CD4-positive, alpha-beta T cell treated with Interleukin-17A for 1 hour (primary cell): ENCODE data around the gene OXGR1.
"Not testable (repeated sequence)": the region's sequence is repeated elsewhere in the genome, so short reads cannot be mapped to it uniquely, and the experiment has no call there.

Source experiments
- DNase-seq: peaks from one replicate; pipeline ENCODE4 v3.0.0-alpha.2; 2020

The OXGR1 gene

GRCh38 chr13:97004886-97005285 lies 10.6 kb upstream of the OXGR1 start:
- DNase-seq = no peak

DNA sequence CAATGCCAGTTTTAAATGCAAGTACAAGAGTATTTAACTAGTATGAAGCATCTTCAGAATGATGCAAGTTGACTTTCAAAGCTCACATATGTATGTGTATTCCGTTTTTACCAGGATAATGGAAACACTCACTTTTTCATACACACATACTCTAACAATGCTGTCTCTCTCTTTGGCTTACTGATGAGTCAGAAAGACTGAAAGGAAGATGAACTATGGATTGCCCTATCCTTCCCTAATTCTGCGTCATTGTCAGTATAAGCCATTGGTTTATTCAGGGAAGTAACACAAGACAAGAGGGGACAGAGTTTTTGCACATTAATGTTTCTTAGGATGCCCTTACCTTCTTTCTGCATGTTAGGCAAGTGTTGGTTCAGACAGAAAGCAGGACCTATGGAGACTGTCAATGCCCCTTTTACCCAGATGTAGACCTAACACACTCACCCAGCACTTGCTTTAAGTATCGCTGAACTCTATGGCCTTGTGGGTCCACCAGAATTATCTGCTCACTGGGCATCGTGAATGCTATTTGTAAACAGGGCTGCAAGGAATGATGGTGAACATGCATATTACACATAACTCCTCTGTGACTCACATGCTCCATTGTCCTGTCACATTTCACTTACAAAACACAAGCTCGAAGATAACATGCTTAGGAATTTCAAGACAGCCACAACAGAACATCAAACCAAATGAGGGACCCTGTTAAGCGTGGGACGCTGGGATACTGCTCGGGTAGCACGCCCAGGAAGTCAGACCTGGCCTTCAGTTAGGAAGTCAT lies 10.0 kb upstream of the OXGR1 start:
- no peak for DNase-seq

DNA sequence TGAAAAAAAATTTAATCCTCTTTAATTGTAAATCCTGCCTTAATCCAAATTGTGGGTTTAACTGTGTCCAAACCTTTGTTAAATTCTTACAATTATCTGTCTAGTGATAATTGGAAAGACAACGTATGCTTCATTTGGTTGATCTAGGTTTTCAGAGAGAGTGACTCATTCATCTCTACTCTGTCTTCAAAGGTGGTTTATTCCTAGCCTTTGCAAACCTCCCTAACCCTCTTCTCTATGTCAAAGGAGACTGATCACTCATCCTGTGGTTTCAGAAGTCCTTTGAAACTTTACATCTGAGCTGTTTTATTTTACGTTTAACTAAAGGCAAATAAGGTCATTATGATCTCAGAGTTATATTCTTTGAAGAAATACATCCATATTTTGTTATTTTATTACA lies 8.8 kb upstream of the OXGR1 start:
- no peak for DNase-seq

DNA sequence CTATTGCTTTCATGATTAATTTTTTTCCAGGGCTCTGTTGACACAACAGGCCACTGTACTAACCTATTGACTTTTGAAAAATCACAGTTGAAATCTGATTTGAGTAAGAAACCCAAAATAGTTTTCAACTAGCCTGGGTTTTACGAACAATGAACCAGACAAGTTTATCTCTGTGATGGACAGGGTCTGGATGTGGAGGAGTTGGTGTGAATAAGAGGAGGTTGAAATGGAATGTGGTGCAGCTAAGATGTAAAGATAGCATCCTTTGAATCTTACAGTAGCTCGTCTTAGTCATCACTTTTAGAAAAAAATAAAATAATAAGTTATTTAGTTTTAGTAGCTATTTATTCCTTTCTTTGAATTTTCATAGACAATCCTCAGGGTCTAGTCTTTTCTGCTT lies 8.3 kb upstream of the OXGR1 start:
- DNase-seq = no peak

DNA sequence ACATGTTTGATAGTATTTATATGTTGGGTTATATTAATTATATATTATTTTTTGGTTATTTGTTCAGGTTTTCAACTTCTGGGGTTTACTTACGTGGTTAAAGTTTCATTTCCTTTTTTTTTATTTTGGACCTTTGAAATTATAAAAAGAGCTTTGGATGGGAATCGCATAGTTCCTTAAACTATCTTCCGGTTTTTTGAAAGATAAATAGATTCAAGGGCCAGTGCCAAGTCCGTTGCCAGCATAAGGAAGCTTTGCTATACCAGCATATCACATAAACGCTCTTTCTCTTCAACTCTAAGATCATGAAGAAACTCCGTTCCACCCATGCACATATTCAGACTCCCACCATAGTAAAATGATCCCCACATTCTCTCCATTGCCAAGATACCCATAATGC lies 7.4 kb upstream of the OXGR1 start:
- no peak for DNase-seq

DNA sequence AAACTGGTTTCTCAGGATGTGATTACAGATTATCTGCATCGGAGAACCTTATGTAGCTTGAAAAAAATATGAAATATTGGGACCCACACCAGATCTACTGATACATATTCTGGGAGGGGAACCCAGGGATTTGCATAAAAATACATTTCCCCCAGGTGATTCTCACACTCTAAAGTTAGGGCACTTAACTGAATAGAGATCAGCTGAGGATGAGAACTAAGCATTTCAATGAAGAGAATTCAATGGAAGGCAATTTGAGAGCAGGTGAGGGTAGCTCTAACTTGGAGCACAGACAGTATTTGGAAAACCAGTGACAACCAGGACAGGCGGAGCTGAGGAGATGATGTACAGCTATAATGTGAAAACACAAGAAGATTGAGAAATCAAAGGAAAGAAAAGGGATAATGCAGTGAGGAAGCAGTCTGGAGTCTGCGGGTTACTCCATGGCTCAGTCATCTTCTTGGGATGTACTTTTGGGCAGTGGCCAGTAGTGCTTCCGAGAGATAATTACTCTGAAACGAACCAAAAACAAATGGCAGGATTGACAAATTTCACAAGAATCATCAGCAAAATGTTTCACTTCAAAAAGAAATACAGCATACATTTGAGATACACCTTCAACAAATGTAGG lies 6.1 kb upstream of the OXGR1 start:
- no peak for DNase-seq

DNA sequence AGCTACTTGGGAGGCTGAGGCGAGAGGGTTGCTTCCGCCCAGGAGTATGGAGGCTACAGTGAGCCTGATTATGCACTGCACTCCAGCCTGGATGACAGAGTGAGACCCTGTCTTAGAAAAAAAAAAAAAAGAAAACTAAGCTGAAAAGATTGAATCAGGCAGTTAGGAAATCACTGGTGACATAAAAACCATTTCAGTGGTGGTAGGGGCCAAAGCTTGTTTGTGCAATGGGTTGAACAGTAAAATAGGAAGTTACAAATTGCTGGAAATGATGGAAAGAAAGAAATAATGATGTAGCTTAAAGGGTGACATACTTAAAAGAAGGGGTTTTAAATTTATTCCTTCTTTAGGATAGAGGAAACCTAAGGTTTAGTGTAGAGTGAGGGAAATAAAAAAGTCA lies 4.8 kb upstream of the OXGR1 start:
- DNase-seq = no peak

GRCh38 chr13:96998051-96998450 lies 3.8 kb upstream of the OXGR1 start:
- no peak for DNase-seq

GRCh38 chr13:96996886-96997285 lies 2.6 kb upstream of the OXGR1 start:
- DNase-seq = no peak

GRCh38 chr13:96996107-96996506 lies 1.8 kb upstream of the OXGR1 start:
- DNase-seq = no peak

- DNase-seq = no peak
Measured at GRCh38 chr13:96994858-96995243, 575 bp upstream of the OXGR1 start.

DNA sequence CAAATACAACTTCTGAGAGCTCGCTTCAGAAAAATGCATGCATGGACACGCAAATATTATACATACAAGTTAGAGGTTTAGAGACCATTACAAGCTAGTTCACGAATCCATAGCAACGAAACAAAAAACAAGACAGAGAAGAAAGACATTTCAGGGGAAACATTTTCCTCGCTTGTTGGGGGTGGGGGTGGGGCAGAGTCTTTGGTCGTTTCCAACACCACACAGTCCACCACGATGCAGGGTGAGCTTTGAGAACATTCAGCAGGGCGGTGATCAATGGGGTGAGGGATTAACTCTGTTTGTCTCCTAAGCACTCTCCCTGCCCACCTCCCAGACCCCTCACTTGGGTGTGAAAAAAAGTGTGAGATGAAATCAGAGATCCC lies 651 bp downstream of the OXGR1 start:
- DNase-seq = no peak

- no peak for DNase-seq
Measured at GRCh38 chr13:96992633-96993032, 1.6 kb downstream of the OXGR1 start.

DNA sequence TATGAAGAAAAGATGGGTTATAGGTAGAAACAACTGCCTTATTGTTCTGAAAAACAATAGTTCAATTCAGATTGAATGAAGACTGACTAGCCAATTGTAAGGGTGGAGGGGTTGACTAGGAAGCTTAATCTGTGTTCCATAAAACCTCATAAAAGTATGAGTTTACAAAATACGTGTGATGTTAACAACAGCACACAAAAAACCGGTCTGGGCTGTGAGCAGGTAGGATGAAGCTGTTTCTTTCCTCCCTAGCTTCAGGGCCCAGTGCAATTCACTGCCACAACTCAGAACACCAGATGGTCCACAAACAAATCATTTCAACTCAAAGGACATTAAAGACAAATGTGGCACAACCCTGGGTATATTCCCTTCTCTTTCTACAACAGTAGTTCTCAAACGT lies 3.2 kb downstream of the OXGR1 start:
- DNase-seq = no peak

GRCh38 chr13:96988441-96988840 lies 5.8 kb downstream of the OXGR1 start:
- DNase-seq = no peak

DNA sequence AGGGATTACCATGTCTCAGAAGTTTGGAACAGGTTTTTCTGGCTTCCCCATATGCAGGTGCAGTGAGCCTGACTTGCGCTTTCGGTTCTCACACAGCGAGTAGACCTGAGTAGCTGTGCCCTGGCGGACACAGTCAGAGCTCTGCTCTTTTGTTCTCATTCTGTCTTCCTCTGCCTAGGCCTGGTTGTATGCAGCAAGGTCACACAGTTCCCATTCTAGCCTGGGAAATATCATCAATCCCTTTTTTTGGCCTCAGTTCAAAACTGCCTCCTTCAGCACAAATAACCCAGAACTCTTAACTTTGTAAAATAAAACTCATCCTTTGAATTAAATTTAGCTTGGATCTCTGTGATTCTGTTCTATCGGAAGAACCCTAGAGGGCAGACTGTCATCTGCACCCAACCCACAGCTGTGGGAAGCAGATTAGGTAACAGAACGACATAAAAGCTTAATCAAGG lies 10.2 kb downstream of the OXGR1 start:
- no peak for DNase-seq

DNA sequence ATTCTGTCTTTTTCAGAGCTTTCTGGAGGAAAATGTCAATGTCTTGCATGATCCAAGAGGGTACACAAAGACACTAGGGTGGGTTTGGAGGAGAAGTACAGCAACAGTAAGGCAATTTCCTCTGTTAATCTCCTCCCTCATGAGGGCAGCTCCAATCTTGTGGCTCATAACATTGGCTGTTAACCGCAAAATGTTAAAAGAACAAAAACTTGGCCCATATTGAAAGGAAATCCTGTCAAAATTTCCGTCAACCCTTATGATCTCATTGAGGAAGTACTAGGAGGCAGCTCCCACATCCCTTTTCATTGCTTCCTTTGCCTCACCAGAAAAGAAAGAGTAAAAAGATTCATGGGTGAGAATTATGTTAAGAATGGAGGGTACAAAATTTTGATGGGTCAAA lies 11.6 kb downstream of the OXGR1 start:
- DNase-seq = no peak

GRCh38 chr13:96979861-96980260 lies 14.4 kb downstream of the OXGR1 start:
- DNase-seq = not testable (repeated sequence)

- DNase-seq = no peak
Measured at GRCh38 chr13:96968027-96968426, 26.2 kb downstream of the OXGR1 start.

DNA sequence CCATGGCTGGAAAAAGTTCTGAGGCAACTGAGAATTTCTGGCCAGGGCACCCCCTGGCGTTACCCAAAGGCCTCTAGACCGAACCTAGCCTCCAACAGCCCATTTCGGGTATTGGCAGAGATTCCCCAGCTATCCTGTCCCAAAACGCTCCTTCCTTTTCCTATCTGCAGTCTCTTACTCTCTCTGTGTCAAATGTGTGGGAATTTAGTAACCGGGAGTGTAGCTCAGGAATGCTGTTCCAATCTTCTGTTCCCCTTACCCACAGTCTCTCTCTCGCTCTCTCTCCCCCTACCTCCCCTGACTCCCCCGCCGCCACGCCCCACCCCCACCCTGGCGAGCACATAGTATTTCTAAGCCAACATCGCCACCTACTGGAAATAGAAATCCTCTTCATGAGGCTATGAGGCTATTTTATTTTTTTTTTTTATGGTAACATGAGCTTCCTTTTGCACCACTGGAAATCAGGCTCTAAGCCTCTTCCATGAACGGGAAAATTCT lies 27.0 kb downstream of the OXGR1 start:
- no peak for DNase-seq

DNA sequence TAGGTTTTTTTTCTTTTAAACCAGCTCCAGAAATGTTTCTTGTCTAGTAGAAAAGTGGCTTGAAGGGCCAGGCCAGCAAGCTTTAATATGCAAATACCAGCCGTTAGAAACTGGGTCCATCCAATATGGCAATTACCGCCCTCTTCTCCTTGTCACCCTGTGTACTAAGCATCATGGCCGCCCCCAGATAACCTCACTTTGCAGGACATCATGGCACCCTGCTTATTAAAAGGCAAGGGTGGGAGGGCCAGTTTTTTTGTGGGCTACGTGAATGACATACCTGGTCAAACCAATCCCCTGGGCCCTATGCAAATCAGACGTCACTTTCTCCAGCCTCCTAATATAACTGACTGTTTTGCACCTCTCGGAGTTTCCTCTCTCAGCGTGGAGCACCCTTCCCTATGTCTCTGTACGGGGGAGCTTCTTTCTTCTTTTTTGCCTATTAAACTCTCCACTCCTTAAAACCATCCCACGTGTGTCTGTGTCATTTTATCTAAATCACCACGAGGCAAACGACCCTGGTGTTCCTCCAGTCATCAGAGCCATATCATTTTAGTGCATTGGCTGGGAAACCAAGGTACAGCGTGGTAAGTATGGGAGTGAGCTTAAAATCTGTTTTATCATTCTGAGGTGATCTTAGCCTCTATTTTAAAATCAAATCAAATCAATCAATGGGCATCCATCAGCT lies 27.7 kb downstream of the OXGR1 start:
- DNase-seq = no peak

GRCh38 chr13:96963786-96964475 lies 30.3 kb downstream of the OXGR1 start:
- no peak for DNase-seq

- no peak for DNase-seq
Measured at GRCh38 chr13:96960379-96960778, 33.9 kb downstream of the OXGR1 start.
